HG03571 (cell line): ENCODE results near the gene GTF2A1.
"Not testable (repeated sequence)": the region's sequence is repeated elsewhere in the genome, so short reads cannot be mapped to it uniquely, and the experiment has no call there.

ENCODE experiments used
- ATAC-seq: cut with Tn5 transposase; IDR thresholded peaks from one replicate; pipeline ENCODE4 v1.9.1; 2021; ENCODE audit not compliant: unreplicated experiment

GTF2A1 gene

GRCh38 chr14:81233615-81234014, 12.9 kb upstream of the GTF2A1 start:
- ATAC-seq: no peak

GRCh38 chr14:81231540-81231939, 10.8 kb upstream of the GTF2A1 start:
- ATAC-seq: no peak

GRCh38 chr14:81224222-81224621, 3.5 kb upstream of the GTF2A1 start:
- ATAC-seq: no peak

- not testable (repeated sequence) for ATAC-seq
These were observed 3.0 kb upstream of the GTF2A1 start for GRCh38 chr14:81223788-81224187.

- no peak for ATAC-seq
These were observed 1.9 kb upstream of the GTF2A1 start for GRCh38 chr14:81222691-81223090.

- no peak for ATAC-seq
These were observed 1.4 kb upstream of the GTF2A1 start for GRCh38 chr14:81222126-81222525.

GRCh38 chr14:81221579-81222102, 882 bp upstream of the GTF2A1 start:
- ATAC-seq: no peak

- no peak for ATAC-seq
These were observed 254 bp downstream of the GTF2A1 start for GRCh38 chr14:81220580-81220829.

GRCh38 chr14:81219759-81220579, 790 bp downstream of the GTF2A1 start:
- no peak for ATAC-seq

GRCh38 chr14:81219210-81219758, 1.5 kb downstream of the GTF2A1 start:
- ATAC-seq: peak; percentile 48

- ATAC-seq: peak; percentile 71
These were observed 8.9 kb downstream of the GTF2A1 start for GRCh38 chr14:81211844-81212243.

- ATAC-seq: no peak
These were observed 11.5 kb downstream of the GTF2A1 start for GRCh38 chr14:81209167-81209836.

- ATAC-seq: no peak
These were observed 12.3 kb downstream of the GTF2A1 start for GRCh38 chr14:81208489-81208888.

- no peak for ATAC-seq
These were observed 14.6 kb downstream of the GTF2A1 start for GRCh38 chr14:81206115-81206514.

- no peak for ATAC-seq
These were observed 15.1 kb downstream of the GTF2A1 start for GRCh38 chr14:81205639-81206038.

GRCh38 chr14:81200054-81200453, 20.7 kb downstream of the GTF2A1 start:
- no peak for ATAC-seq

- no peak for ATAC-seq
These were observed 21.7 kb downstream of the GTF2A1 start for GRCh38 chr14:81199084-81199483.

- no peak for ATAC-seq
These were observed 22.1 kb downstream of the GTF2A1 start for GRCh38 chr14:81198651-81199050.

GRCh38 chr14:81193924-81194633, 26.7 kb downstream of the GTF2A1 start:
- peak; percentile 76 for ATAC-seq

GRCh38 chr14:81192594-81192993, 28.2 kb downstream of the GTF2A1 start:
- no peak for ATAC-seq

- peak; percentile 58 for ATAC-seq
These were observed 32.8 kb downstream of the GTF2A1 start for GRCh38 chr14:81187832-81188522.
